ENCODE measurements around the gene TMEM176B. TPM values are rescaled to one million over a fixed set of nuclear protein-coding genes. Genes with fewer than 3 reads are reported as not detected.

TMEM176B gene
- total RNA-seq, 2 donors from 2014 or later, result 1.2 TPM; not detected in 1

GRCh38 chr7:150806863-150807262 lies 6.7 kb upstream of the TMEM176B start:
- DNase-seq (ENCODE audit: low spot score) (no peak), ATAC-seq (no peak)
- peaks cover 7% of the 10 kb centered on the region for H3K36me3 Mint-ChIP-seq
- H3K9me3 Mint-ChIP-seq, result no peaks in the 10 kb centered on the region
- peaks cover 0 to 2% of the 10 kb centered on the region in 2 donors for H3K4me1 Mint-ChIP-seq (ENCODE audit: low read depth in 2 of 2)
- no peak overlapping the region for H3K4me3 Mint-ChIP-seq
- H3K27ac Mint-ChIP-seq, result no peak overlapping the region
- H3K27me3 Mint-ChIP-seq, result peaks cover 39 to 41% of the 10 kb centered on the region in 2 donors

GRCh38 chr7:150806454-150806853 lies 6.3 kb upstream of the TMEM176B start:
- peaks cover 7% of the 10 kb centered on the region for H3K36me3 Mint-ChIP-seq
- ATAC-seq (no peak), DNase-seq (ENCODE audit: low spot score) (no peak)
- H3K9me3 Mint-ChIP-seq, result no peaks in the 10 kb centered on the region
- peaks cover 0 to 5% of the 10 kb centered on the region in 2 donors for H3K4me1 Mint-ChIP-seq (ENCODE audit: low read depth in 2 of 2)
- peaks cover 39 to 40% of the 10 kb centered on the region in 2 donors for H3K27me3 Mint-ChIP-seq
- no peak overlapping the region for H3K27ac Mint-ChIP-seq
- no peak overlapping the region for H3K4me3 Mint-ChIP-seq

GRCh38 chr7:150805864-150806263 lies 5.7 kb upstream of the TMEM176B start:
- H3K9me3 Mint-ChIP-seq, result no peaks in the 10 kb centered on the region
- peaks cover 0 to 8% of the 10 kb centered on the region in 2 donors for H3K4me1 Mint-ChIP-seq (ENCODE audit: low read depth in 2 of 2)
- peaks cover 35 to 38% of the 10 kb centered on the region in 2 donors for H3K27me3 Mint-ChIP-seq
- ATAC-seq (no peak), DNase-seq (ENCODE audit: low spot score) (no peak)
- peaks cover 7% of the 10 kb centered on the region for H3K36me3 Mint-ChIP-seq
- H3K27ac Mint-ChIP-seq, result no peak overlapping the region
- H3K4me3 Mint-ChIP-seq, result no peak overlapping the region

- DNase-seq (ENCODE audit: low spot score) (no peak), ATAC-seq (no peak)
- Mint-ChIP-seq H3K4me1 (ENCODE audit: low read depth in 2 of 2) (peaks cover 0 to 8% of the 10 kb centered on the region in 2 donors), H3K27ac (no peak overlapping the region), H3K36me3 (peaks cover 7% of the 10 kb centered on the region), H3K27me3 (peaks cover 25 to 31% of the 10 kb centered on the region in 2 donors), H3K4me3 (no peak overlapping the region), H3K9me3 (no peaks in the 10 kb centered on the region)
These were observed 4.6 kb upstream of the TMEM176B start for GRCh38 chr7:150804802-150805201.

DNA sequence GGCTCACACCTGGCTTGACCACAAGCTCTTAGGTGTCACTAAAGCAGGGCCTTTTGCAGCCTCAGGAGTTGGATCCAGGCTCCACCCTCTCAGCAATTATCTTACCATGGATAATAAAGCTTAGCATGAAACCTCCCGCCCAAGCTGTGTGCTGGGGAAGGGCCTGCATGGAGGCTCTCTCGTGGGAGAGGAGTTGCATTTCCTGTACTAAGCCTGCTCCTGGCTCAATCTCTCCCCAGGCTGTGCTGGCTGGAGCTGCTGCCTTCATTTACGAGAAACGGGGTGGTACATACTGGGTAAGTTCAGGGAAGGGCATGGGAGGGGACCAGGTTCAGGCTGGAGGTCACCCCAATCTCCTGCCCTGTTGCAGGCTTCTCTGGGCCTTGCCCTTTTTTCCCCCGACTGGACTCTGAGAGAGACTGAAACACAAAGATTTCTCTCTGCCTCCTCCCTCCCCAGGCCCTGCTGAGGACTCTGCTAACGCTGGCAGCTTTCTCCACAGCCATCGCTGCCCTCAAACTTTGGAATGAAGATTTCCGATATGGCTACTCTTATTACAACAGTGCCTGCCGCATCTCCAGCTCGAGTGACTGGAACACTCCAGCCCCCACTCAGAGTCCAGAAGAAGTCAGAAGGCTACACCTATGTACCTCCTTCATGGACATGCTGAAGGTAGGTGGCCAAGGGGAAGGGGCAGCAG lies 3.1 kb upstream of the TMEM176B start:
- DNase-seq (ENCODE audit: low spot score), result no peak
- Mint-ChIP-seq H3K27ac (no peak overlapping the region), H3K36me3 (peaks cover 7% of the 10 kb centered on the region), H3K27me3 (peaks cover 26 to 30% of the 10 kb centered on the region in 2 donors), H3K4me1 (ENCODE audit: low read depth in 2 of 2) (peaks cover 0 to 8% of the 10 kb centered on the region in 2 donors), H3K4me3 (no peak overlapping the region), H3K9me3 (no peaks in the 10 kb centered on the region)
- no peak for ATAC-seq

DNA sequence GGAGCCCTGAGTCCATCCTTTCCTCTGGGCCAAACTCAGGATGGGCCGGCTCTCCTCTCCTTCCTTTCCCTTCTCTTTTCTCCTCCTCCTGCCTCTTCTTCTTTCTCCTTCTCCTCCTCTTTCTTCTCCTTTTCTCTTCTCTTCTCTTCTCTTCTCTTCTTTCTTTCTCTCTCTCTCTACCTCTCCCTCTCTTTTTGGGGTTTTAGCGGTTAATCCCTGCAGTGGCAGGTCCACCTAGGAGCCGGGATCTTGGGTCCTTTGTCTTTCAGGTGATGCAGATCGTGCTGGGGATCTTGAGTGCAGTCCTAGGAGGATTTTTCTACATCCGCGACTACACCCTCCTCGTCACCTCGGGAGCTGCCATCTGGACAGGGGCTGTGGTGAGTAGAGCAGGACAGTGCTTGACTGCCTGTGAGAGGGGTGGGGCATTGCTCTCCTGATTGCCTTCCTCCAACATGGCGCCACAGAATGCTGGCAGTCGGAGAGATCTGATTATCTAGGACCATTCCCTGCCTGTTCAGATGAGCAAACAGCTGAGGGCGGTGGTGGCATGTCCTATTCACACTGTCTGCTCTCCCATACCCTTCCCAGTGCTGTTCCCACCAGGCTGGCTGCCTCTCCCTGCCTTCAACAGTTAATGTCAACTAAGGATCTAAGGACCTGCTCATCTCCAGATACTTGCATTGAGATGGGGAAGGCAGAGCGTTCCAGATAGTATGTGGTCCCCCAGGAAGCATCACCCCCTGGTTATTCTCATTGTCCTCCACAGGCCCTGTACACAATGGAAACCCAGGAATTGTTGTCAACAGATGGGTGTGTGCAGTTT lies 2.0 kb upstream of the TMEM176B start:
- peaks cover 7% of the 10 kb centered on the region for H3K36me3 Mint-ChIP-seq

DNA sequence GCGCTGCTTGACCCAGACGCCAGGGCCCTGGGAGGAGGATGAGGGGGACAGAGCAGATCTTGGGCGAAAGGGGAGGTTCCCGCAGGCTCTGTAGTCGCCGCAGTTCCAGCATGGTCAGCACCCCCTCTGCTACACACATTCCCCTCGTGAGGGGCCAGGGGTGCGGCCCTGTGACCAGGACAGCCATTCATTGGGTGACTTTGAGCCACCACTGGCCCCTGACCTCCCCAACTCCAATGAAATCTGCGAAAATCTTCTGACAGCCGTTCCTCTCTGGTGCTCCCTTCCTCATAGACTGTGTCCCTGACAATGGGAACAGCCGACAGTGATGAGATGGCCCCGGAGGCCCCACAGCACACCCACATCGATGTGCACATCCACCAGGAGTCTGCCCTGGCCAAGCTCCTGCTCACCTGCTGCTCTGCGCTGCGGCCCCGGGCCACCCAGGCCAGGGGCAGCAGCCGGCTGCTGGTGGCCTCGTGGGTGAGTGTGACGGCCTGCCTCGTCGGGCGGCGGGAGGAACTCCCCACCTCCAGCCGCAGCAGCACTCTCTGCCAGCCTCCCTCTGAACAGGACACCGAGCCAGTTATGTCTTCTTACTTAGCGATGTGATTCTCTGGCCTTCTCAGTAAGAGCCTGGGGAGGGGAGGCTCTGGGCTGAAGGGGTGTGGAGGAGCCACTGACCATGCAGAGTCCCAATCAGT lies 1.2 kb upstream of the TMEM176B start:
- ATAC-seq (peak in 1 of 2 donors; percentile 29), DNase-seq (ENCODE audit: low spot score) (no peak)
- H3K4me3 Mint-ChIP-seq, result peak overlapping the region; percentile 49
- H3K27ac Mint-ChIP-seq, result no peak overlapping the region
- H3K36me3 Mint-ChIP-seq, result peaks cover 7% of the 10 kb centered on the region
- H3K27me3 Mint-ChIP-seq, result peaks cover 31 to 36% of the 10 kb centered on the region in 2 donors
- no peaks in the 10 kb centered on the region for H3K9me3 Mint-ChIP-seq
- H3K4me1 Mint-ChIP-seq (ENCODE audit: low read depth in 2 of 2), result peaks cover 0 to 8% of the 10 kb centered on the region in 2 donors

More for the DNA sequence above, 2.0 kb upstream of the TMEM176B start:
- peaks cover 28 to 32% of the 10 kb centered on the region in 2 donors for H3K27me3 Mint-ChIP-seq
- H3K9me3 Mint-ChIP-seq, result no peaks in the 10 kb centered on the region
- no peak overlapping the region for H3K27ac Mint-ChIP-seq
- H3K4me1 Mint-ChIP-seq (ENCODE audit: low read depth in 2 of 2), result peaks cover 0 to 8% of the 10 kb centered on the region in 2 donors
- ATAC-seq, result no peak
- H3K4me3 Mint-ChIP-seq, result peak overlapping the region; percentile 44
- no peak for DNase-seq (ENCODE audit: low spot score)

GRCh38 chr7:150800581-150801241 lies 547 bp upstream of the TMEM176B start, which contains the start of gene TMEM176A:
Gene TMEM176A, plus strand, starts transcription at chr7:150800769. Its CDS starts 782 bp downstream, at chr7:150801551.
- H3K9me3 Mint-ChIP-seq, result no peaks in the 10 kb centered on the region
- peaks cover 0 to 8% of the 10 kb centered on the region in 2 donors for H3K4me1 Mint-ChIP-seq (ENCODE audit: low read depth in 2 of 2)
- H3K4me3 Mint-ChIP-seq, result peak within 1 kb of the TSS; percentile 49
- peaks cover under 1% of the 10 kb centered on the region for H3K36me3 Mint-ChIP-seq
- H3K27ac Mint-ChIP-seq, result no peak within 1 kb of the TSS
- DNase-seq (ENCODE audit: low spot score) (no peak), ATAC-seq (no peak)
- H3K27me3 Mint-ChIP-seq, result peaks cover 36% of the 10 kb centered on the region in 2 donors

DNA sequence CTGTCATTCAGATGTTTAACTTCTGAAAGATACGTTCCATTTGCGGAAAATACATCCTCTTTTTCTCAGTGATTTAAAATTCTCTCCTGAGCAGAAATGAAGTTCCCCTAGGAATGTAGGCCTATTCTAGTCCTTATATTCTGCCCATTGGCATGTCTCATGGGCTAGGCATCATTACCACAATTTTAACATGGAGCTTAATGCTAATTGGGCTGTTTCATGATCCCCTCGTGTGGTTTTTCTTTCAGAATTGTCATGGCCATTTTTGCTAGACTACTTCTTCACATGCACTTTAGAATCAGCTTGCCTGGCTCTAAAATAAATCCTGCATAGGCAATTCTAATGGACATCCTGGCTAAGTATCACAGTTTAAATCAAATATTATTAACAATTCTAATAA lies 1.0 kb downstream of the TMEM176B start:
- Mint-ChIP-seq H3K9me3 (no peaks in the 10 kb centered on the region), H3K4me3 (no peak overlapping the region), H3K27me3 (peaks cover 32 to 36% of the 10 kb centered on the region in 2 donors), H3K36me3 (no peaks in the 10 kb centered on the region), H3K27ac (no peak overlapping the region), H3K4me1 (ENCODE audit: low read depth in 2 of 2) (peaks cover 0 to 8% of the 10 kb centered on the region in 2 donors)
- ATAC-seq (no peak), DNase-seq (ENCODE audit: low spot score) (no peak)

DNA sequence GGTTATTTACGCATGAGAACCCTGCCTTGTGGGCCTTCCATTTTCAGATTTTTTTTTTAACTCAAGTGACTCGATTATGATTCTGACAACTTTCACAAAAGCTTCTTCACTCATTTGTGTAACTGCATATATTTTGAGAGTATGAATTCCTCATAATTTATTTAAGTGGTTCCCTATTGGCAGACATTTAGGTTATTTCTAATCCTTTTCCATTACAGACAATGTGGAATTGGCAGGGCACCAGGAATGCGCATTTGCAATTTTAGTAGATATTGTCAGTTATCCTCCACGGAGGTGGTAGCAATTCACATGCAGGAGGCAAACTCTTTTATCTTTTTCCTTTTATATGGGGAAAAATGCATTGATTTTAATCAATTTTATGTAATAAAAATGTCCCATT lies 2.5 kb downstream of the TMEM176B start:
- H3K9me3 Mint-ChIP-seq, result no peaks in the 10 kb centered on the region
- no peak for DNase-seq (ENCODE audit: low spot score)
- no peak overlapping the region for H3K27ac Mint-ChIP-seq
- H3K27me3 Mint-ChIP-seq, result peaks cover 32 to 36% of the 10 kb centered on the region in 2 donors
- no peaks in the 10 kb centered on the region for H3K36me3 Mint-ChIP-seq
- ATAC-seq, result no peak
- H3K4me3 Mint-ChIP-seq, result no peak overlapping the region
- H3K4me1 Mint-ChIP-seq (ENCODE audit: low read depth in 2 of 2), result peaks cover 0 to 8% of the 10 kb centered on the region in 2 donors

- Mint-ChIP-seq H3K4me1 (ENCODE audit: low read depth in 2 of 2) (no peaks in the 10 kb centered on the region), H3K36me3 (no peaks in the 10 kb centered on the region)
These were observed 6.5 kb downstream of the TMEM176B start for GRCh38 chr7:150793569-150794238.

DNA sequence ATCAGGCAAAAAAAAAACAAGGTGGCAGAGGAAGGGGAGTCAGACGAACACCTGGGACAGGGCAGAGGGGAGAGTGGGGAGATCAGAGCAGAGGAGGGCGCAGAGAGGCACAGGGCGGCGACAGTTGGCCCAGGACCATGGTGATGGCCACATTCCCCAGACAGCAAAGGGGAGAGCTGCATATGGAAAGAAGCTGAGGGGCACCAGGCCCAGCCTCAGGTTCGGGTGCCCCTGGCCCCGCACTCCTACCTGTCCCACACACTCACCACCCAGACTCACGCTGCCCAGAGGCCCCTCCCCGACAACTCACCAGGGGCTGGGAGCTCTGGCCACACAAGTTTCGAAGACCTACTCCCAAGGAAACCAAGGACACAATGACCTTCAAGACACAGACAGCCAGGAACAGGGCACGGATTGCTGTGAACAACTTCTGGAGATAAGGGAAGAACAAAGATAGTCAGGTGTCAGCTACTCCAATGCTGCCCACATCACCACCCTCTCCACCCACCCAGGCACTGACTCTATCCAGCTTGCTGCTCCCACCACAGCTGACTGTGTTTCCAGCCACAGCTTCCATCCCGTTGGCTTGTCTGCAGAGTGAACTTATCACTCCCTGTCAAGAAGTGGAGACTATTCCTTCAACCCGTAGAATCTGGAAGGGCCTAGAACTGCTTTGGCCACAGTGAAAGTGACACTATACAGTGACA lies 8.3 kb downstream of the TMEM176B start:
- no peaks in the 10 kb centered on the region for H3K9me3 Mint-ChIP-seq
- H3K4me3 Mint-ChIP-seq, result no peak overlapping the region
- no peak for ATAC-seq
- H3K27ac Mint-ChIP-seq, result no peak overlapping the region
- no peaks in the 10 kb centered on the region for H3K36me3 Mint-ChIP-seq
- DNase-seq (ENCODE audit: low spot score), result no peak
- H3K4me1 Mint-ChIP-seq (ENCODE audit: low read depth in 2 of 2), result peaks cover 0 to 4% of the 10 kb centered on the region in 2 donors
- H3K27me3 Mint-ChIP-seq, result peaks cover 2 to 23% of the 10 kb centered on the region in 2 donors

More at GRCh38 chr7:150793569-150794238, 6.5 kb downstream of the TMEM176B start:
- Mint-ChIP-seq H3K4me3 (no peak overlapping the region), H3K27me3 (peaks cover 15 to 21% of the 10 kb centered on the region in 2 donors), H3K27ac (no peak overlapping the region), H3K9me3 (no peaks in the 10 kb centered on the region)
- peak; percentile 45 to 48 for ATAC-seq
- no peak for DNase-seq (ENCODE audit: low spot score)

Measured in natural killer cell treated with Interleukin-12 subunit alpha and Interleukin-12 subunit beta and Interleukin-15 and Interleukin-18, amount 100 ng/mL, for 72 hours (primary cell).